ENCODE data around the gene ERCC8.

DNA sequence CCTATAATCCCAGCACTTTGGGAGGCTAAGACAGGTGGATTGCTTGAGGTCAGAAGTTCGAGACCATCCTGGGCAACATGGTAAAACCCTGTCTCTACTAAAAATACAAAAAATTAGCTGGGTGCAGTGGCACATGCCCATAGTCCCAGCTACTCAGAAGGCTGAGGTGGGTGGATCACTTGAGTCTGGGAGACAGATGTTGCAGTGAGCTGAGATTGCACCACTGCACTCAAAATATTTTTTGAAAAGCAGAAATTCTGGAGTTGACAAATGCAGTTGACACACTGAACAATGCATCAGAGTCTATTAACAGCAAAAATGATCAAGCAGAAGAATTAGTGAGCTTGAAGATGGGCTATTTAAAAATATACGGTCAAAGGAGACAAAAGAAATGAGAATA, 35.6 kb upstream of the ERCC8 start:
- TF ChIP-seq ELF1 (CRISPR knock-in tag; IDR thresholded peaks at IDR 0.05) (no peak), ZNF766 (CRISPR knock-in tag; IDR thresholded peaks at IDR 0.05; ENCODE audit: borderline replicate concordance) (no peak), ZNF879 (CRISPR knock-in tag; IDR thresholded peaks at IDR 0.05) (no peak), FOXJ3 (CRISPR knock-in tag; IDR thresholded peaks at IDR 0.05; ENCODE audit: borderline replicate concordance) (no peak), ZBTB7A (CRISPR knock-in tag; IDR thresholded peaks at IDR 0.05) (no peak), MXI1 (IDR thresholded peaks at IDR 0.05; ENCODE audit: borderline replicate concordance, low read depth, low read length) (no peak), SALL2 (CRISPR knock-in tag; IDR thresholded peaks at IDR 0.05) (no peak), ZNF180 (CRISPR knock-in tag; IDR thresholded peaks at IDR 0.05; ENCODE audit: borderline replicate concordance, low read depth) (no peak), POLR2AphosphoS5 (IDR thresholded peaks at IDR 0.05; ENCODE audit: low read depth, low read length) (no peak), TAF1 (CRISPR knock-in tag; IDR thresholded peaks at IDR 0.05) (no peak), ZNF670 (CRISPR knock-in tag; IDR thresholded peaks at IDR 0.05; ENCODE audit: borderline replicate concordance) (no peak), ZNF3 (CRISPR knock-in tag; IDR thresholded peaks at IDR 0.05) (no peak)
- TF ChIP-seq, protein P1, sequence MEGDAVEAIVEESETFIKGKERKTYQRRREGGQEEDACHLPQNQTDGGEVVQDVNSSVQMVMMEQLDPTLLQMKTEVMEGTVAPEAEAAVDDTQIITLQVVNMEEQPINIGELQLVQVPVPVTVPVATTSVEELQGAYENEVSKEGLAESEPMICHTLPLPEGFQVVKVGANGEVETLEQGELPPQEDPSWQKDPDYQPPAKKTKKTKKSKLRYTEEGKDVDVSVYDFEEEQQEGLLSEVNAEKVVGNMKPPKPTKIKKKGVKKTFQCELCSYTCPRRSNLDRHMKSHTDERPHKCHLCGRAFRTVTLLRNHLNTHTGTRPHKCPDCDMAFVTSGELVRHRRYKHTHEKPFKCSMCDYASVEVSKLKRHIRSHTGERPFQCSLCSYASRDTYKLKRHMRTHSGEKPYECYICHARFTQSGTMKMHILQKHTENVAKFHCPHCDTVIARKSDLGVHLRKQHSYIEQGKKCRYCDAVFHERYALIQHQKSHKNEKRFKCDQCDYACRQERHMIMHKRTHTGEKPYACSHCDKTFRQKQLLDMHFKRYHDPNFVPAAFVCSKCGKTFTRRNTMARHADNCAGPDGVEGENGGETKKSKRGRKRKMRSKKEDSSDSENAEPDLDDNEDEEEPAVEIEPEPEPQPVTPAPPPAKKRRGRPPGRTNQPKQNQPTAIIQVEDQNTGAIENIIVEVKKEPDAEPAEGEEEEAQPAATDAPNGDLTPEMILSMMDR (CRISPR knock-in tag; IDR thresholded peaks at IDR 0.05), result no peak
